NCI-H146 treated with DMSO at 0.1 percent for 48 hours (cell line): ENCODE measurements around the gene AQP6.

Source experiments
- DNase-seq: peaks from one replicate; lab custom pipeline; 2025; ENCODE audit not compliant: unreplicated experiment; lab: John Stamatoyannopoulos, UW

Gene AQP6

GRCh38 chr12:49972641-49973360 is at the start of gene AQP6:
Gene AQP6, plus strand, starts transcription at chr12:49972947. Its CDS starts 227 bp downstream, at chr12:49973174.
- DNase-seq: no peak

- DNase-seq: no peak
Measured at GRCh38 chr12:49923035-49923644, 49.6 kb upstream of the AQP6 start.

- DNase-seq: no peak
Measured at GRCh38 chr12:49923880-49924556, 48.7 kb upstream of the AQP6 start.

- DNase-seq: no peak
Measured at GRCh38 chr12:49924628-49925246, 48.0 kb upstream of the AQP6 start.

GRCh38 chr12:49925433-49926204 is 47.1 kb upstream of the AQP6 start:
- no peak for DNase-seq

GRCh38 chr12:49928471-49928870 is 44.3 kb upstream of the AQP6 start:
- DNase-seq: no peak

GRCh38 chr12:49929581-49929980 is 43.2 kb upstream of the AQP6 start:
- no peak for DNase-seq

- DNase-seq: no peak
Measured at GRCh38 chr12:49930515-49931288, 42.0 kb upstream of the AQP6 start.

- DNase-seq: no peak
Measured at GRCh38 chr12:49932023-49932422, 40.7 kb upstream of the AQP6 start.

GRCh38 chr12:49932533-49933130 is 40.1 kb upstream of the AQP6 start:
- no peak for DNase-seq

GRCh38 chr12:49933796-49934195 is 39.0 kb upstream of the AQP6 start:
- DNase-seq: no peak

- no peak for DNase-seq
Measured at GRCh38 chr12:49934505-49934904, 38.2 kb upstream of the AQP6 start.

- no peak for DNase-seq
Measured at GRCh38 chr12:49936925-49937324, 35.8 kb upstream of the AQP6 start.

- no peak for DNase-seq
Measured at GRCh38 chr12:49937639-49938300, 35.0 kb upstream of the AQP6 start.

GRCh38 chr12:49939307-49939706 is 33.4 kb upstream of the AQP6 start:
- no peak for DNase-seq

GRCh38 chr12:49939707-49940106 is 33.0 kb upstream of the AQP6 start:
- no peak for DNase-seq

GRCh38 chr12:49941556-49942511 is 30.9 kb upstream of the AQP6 start:
- DNase-seq: no peak

GRCh38 chr12:49942512-49942893 is 30.2 kb upstream of the AQP6 start:
- DNase-seq: no peak
